ENCODE results near the gene METRN.

METRN gene

GRCh38 chr16:767743-768235 is 52.9 kb downstream of the METRN start:
- no peak for DNase-seq

GRCh38 chr16:768428-768827 is 53.5 kb downstream of the METRN start:
- no peak for DNase-seq

Measured in amygdala (tissue), 56 donors.